Muscle of arm (tissue), 12 donors: ENCODE measurements around the gene BATF2. TPM values are rescaled to one million over a fixed set of nuclear protein-coding genes. Genes with fewer than 3 reads are reported as not detected.

Source experiments
- DNase-seq: peaks from one replicate; pipeline ENCODE4 v3.0.0-alpha.2; 2013
- polyA plus RNA-seq, 12 donors: library from polyadenylated mRNA; unstranded; fragments of 120-200 nt; gene quantifications; one replicate each; pipeline ENCODE4 v1.2.1, GENCODE V29; 2013; ENCODE audit not compliant: insufficient read length in 12 of 12

The BATF2 gene
- polyA plus RNA-seq, 12 donors: 0.40 to 1.3 (median 0.79) TPM; not detected in 2

GRCh38 chr11:64969209-64969608 lies 27.6 kb downstream of the BATF2 start:
- DNase-seq: no peak

- DNase-seq: no peak
Measured at GRCh38 chr11:64967375-64967774, 29.4 kb downstream of the BATF2 start.

GRCh38 chr11:64963072-64963631 lies 33.6 kb downstream of the BATF2 start:
- DNase-seq: no peak

GRCh38 chr11:64960719-64961118 lies 36.1 kb downstream of the BATF2 start:
- no peak for DNase-seq

- no peak for DNase-seq
Measured at GRCh38 chr11:64959498-64959897, 37.3 kb downstream of the BATF2 start.

GRCh38 chr11:64954201-64954600 lies 42.6 kb downstream of the BATF2 start:
- DNase-seq: no peak

- no peak for DNase-seq
Measured at GRCh38 chr11:64951529-64951928, 45.2 kb downstream of the BATF2 start.

GRCh38 chr11:64947208-64947814 lies 49.5 kb downstream of the BATF2 start:
- no peak for DNase-seq

Other genes with a start within 250 kb of the BATF2 start
- 100 to 1,000 TPM in 7 of 12 donors, 10 to 100 TPM in 4, not detected in 1; 68.9 to 405 (median 157) TPM for gene PYGM, start 237.0 kb downstream of the BATF2 start, polyA plus RNA-seq
- 100 to 1,000 TPM in 11 of 12 donors, not detected in 1; 174 to 428 (median 247) TPM for gene SF1, start 218.4 kb downstream of the BATF2 start, polyA plus RNA-seq
- 10 to 100 TPM in 7 of 12 donors, 1 to 10 TPM in 4, not detected in 1; 6.5 to 23.7 (median 10.8) TPM for gene MAP4K2, start 193.8 kb downstream of the BATF2 start, polyA plus RNA-seq
- gene MEN1, start 186.4 kb downstream of the BATF2 start, polyA plus RNA-seq: 10 to 100 TPM in 11 of 12 donors, not detected in 1; 15.8 to 56.3 (median 20.1) TPM
- gene CDC42BPG, start 152.3 kb downstream of the BATF2 start, polyA plus RNA-seq: 1 to 10 TPM in 5 of 12 donors, under 1 TPM in 6, not detected in 1; 0.40 to 8.6 (median 0.84) TPM
- gene EHD1, start 118.3 kb downstream of the BATF2 start, polyA plus RNA-seq: 100 to 1,000 TPM in 5 of 12 donors, 10 to 100 TPM in 7; 64.6 to 363 (median 85.9) TPM
- 10 to 100 TPM in 6 of 12 donors, 1 to 10 TPM in 5, not detected in 1; 7.9 to 25.2 (median 10.0) TPM for gene ATG2A, start 79.8 kb downstream of the BATF2 start, polyA plus RNA-seq
- 10 to 100 TPM in 9 of 12 donors, 1 to 10 TPM in 2, not detected in 1; 9.6 to 14.2 (median 12.3) TPM for gene PPP2R5B, start 72.3 kb downstream of the BATF2 start, polyA plus RNA-seq
- under 1 TPM in 2 of 12 donors, not detected in 10; 0.30 to 0.39 TPM for gene GPHA2, start 61.1 kb downstream of the BATF2 start, polyA plus RNA-seq
- not detected for gene MAJIN, start 24.9 kb downstream of the BATF2 start, polyA plus RNA-seq
- gene ARL2, start 17.2 kb upstream of the BATF2 start, polyA plus RNA-seq: 100 to 1,000 TPM in 1 of 12 donors, 10 to 100 TPM in 10, not detected in 1; 59.8 to 130 (median 72.3) TPM
- gene SNX15, start 30.5 kb upstream of the BATF2 start, polyA plus RNA-seq: 10 to 100 TPM in 11 of 12 donors, not detected in 1; 16.1 to 28.5 (median 20.4) TPM
- 10 to 100 TPM in 6 of 12 donors, 1 to 10 TPM in 5, not detected in 1; 7.7 to 19.5 (median 10.4) TPM for gene SAC3D1, start 44.2 kb upstream of the BATF2 start, polyA plus RNA-seq
- gene NAALADL1, start 61.6 kb upstream of the BATF2 start, polyA plus RNA-seq: 10 to 100 TPM in 2 of 12 donors, 1 to 10 TPM in 9, not detected in 1; 5.1 to 26.1 (median 7.8) TPM
- 10 to 100 TPM in 6 of 12 donors, 1 to 10 TPM in 5, not detected in 1; 7.1 to 15.8 (median 11.0) TPM for gene CDCA5, start 87.1 kb upstream of the BATF2 start, polyA plus RNA-seq
- gene ZFPL1, start 87.3 kb upstream of the BATF2 start, polyA plus RNA-seq: 10 to 100 TPM in 11 of 12 donors, not detected in 1; 17.1 to 37.9 (median 21.0) TPM
- gene VPS51, start 99.2 kb upstream of the BATF2 start, polyA plus RNA-seq: 100 to 1,000 TPM in 4 of 12 donors, 10 to 100 TPM in 7, not detected in 1; 83.5 to 141 (median 95.8) TPM
- gene TM7SF2, start 114.9 kb upstream of the BATF2 start, polyA plus RNA-seq: 10 to 100 TPM in 7 of 12 donors, 1 to 10 TPM in 4, not detected in 1; 6.1 to 59.2 (median 11.3) TPM
- gene ZNHIT2, start 120.7 kb upstream of the BATF2 start, polyA plus RNA-seq: 1 to 10 TPM in 10 of 12 donors, not detected in 2; 2.6 to 6.6 (median 3.7) TPM
- gene FAU, start 125.2 kb upstream of the BATF2 start, polyA plus RNA-seq: 100 to 1,000 TPM in 11 of 12 donors, not detected in 1; 680 to 974 (median 806) TPM
- 10 to 100 TPM in 11 of 12 donors, not detected in 1; 22.3 to 45.7 (median 25.1) TPM for gene MRPL49, start 125.3 kb upstream of the BATF2 start, polyA plus RNA-seq
- gene SYVN1, start 137.5 kb upstream of the BATF2 start, polyA plus RNA-seq: 10 to 100 TPM in 11 of 12 donors, not detected in 1; 36.7 to 53.3 (median 45.5) TPM
- under 1 TPM in 1 of 12 donors, not detected in 11; 0.17 TPM for gene SPDYC, start 173.3 kb upstream of the BATF2 start, polyA plus RNA-seq
- gene CAPN1, start 185.0 kb upstream of the BATF2 start, polyA plus RNA-seq: 100 to 1,000 TPM in 2 of 12 donors, 10 to 100 TPM in 9, not detected in 1; 64.7 to 140 (median 73.6) TPM